Measurements from ENCODE around the gene TMOD3. TPM values are rescaled to one million over a fixed set of nuclear protein-coding genes. Genes with fewer than 3 reads are reported as not detected.

Gene TMOD3
- total RNA-seq, 6 donors from 2014 or later = 40.4 to 81.6 (median 72.7) TPM

GRCh38 chr15:51907136-51907862, 77.8 kb downstream of the TMOD3 start:
- H3K4me3 ChIP-seq = no peak overlapping the region
- H3K4me1 ChIP-seq = no peaks in the 10 kb centered on the region
- ATAC-seq (ENCODE audit: low FRiP score in 2 of 2) (peak; percentile 56 to 94), DNase-seq (peak in 1 of 2 donors; percentile 78)
- H3K27ac ChIP-seq = peak overlapping the region in 1 of 4 donors; percentile 26
- peaks cover 0 to 74% (median 9%) of the 10 kb centered on the region in 4 donors for H3K36me3 ChIP-seq
- TF ChIP-seq, protein P1, sequence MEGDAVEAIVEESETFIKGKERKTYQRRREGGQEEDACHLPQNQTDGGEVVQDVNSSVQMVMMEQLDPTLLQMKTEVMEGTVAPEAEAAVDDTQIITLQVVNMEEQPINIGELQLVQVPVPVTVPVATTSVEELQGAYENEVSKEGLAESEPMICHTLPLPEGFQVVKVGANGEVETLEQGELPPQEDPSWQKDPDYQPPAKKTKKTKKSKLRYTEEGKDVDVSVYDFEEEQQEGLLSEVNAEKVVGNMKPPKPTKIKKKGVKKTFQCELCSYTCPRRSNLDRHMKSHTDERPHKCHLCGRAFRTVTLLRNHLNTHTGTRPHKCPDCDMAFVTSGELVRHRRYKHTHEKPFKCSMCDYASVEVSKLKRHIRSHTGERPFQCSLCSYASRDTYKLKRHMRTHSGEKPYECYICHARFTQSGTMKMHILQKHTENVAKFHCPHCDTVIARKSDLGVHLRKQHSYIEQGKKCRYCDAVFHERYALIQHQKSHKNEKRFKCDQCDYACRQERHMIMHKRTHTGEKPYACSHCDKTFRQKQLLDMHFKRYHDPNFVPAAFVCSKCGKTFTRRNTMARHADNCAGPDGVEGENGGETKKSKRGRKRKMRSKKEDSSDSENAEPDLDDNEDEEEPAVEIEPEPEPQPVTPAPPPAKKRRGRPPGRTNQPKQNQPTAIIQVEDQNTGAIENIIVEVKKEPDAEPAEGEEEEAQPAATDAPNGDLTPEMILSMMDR (IDR thresholded peaks at IDR 0.05) = peak in 3 of 6 experiments; percentile 20 to 43 (median 26)
- peak in 1 of 4 donors; percentile 26 for TF ChIP-seq EP300 (IDR thresholded peaks at IDR 0.05)
- TF ChIP-seq POLR2A (IDR thresholded peaks at IDR 0.05) = no peak
- TF ChIP-seq POLR2AphosphoS5 (IDR thresholded peaks at IDR 0.05) = peak in 1 of 2 donors; percentile 50
- WGBS, 2 donors = 78 to 84% methylated on average over 8 of the region's 8 CpGs
- H3K9me3 ChIP-seq = no peaks in the 10 kb centered on the region
- no peaks in the 10 kb centered on the region for H3K27me3 ChIP-seq

- no peaks in the 10 kb centered on the region for H3K27me3 ChIP-seq
- no peak for ATAC-seq (ENCODE audit: low FRiP score in 2 of 2)
- H3K9me3 ChIP-seq = no peaks in the 10 kb centered on the region
- H3K27ac ChIP-seq = peak overlapping the region in 1 of 4 donors; percentile 26
- no peak overlapping the region for H3K4me3 ChIP-seq
- WGBS, 2 donors = 100% methylated on average over 1 of the region's 1 CpG
- TF ChIP-seq POLR2AphosphoS5 (IDR thresholded peaks at IDR 0.05) (no peak), POLR2A (IDR thresholded peaks at IDR 0.05) (no peak), EP300 (IDR thresholded peaks at IDR 0.05) (no peak)
- TF ChIP-seq, protein P1 (IDR thresholded peaks at IDR 0.05) = no peak
- peaks cover 0 to 75% (median 5%) of the 10 kb centered on the region in 4 donors for H3K36me3 ChIP-seq
- H3K4me1 ChIP-seq = no peaks in the 10 kb centered on the region
- DNase-seq = no peak
Observed at GRCh38 chr15:51908316-51908715, 78.9 kb downstream of the TMOD3 start.

- no peak for ATAC-seq (ENCODE audit: low FRiP score in 2 of 2)
- Histone ChIP-seq H3K4me1 (no peaks in the 10 kb centered on the region), H3K9me3 (no peaks in the 10 kb centered on the region), H3K27ac (no peak overlapping the region), H3K4me3 (no peak overlapping the region), H3K36me3 (peaks cover 0 to 78% (median 6%) of the 10 kb centered on the region in 4 donors), H3K27me3 (no peaks in the 10 kb centered on the region)
- no peak for DNase-seq
- 64 to 82% methylated on average over 2 of the region's 2 CpGs for WGBS, 2 donors
- no peak for TF ChIP-seq EP300 (IDR thresholded peaks at IDR 0.05)
- TF ChIP-seq, protein P1 (IDR thresholded peaks at IDR 0.05) = no peak
- TF ChIP-seq POLR2A (IDR thresholded peaks at IDR 0.05) = no peak
- no peak for TF ChIP-seq POLR2AphosphoS5 (IDR thresholded peaks at IDR 0.05)
Observed at GRCh38 chr15:51909584-51909983, 80.1 kb downstream of the TMOD3 start.

- no peak for DNase-seq
- TF ChIP-seq POLR2A (IDR thresholded peaks at IDR 0.05) (no peak), POLR2AphosphoS5 (IDR thresholded peaks at IDR 0.05) (no peak), EP300 (IDR thresholded peaks at IDR 0.05) (no peak)
- TF ChIP-seq, protein P1 (IDR thresholded peaks at IDR 0.05) = no peak
- no peak for ATAC-seq (ENCODE audit: low FRiP score in 2 of 2)
- no peak overlapping the region for H3K27ac ChIP-seq
- H3K36me3 ChIP-seq = peaks cover 7 to 90% (median 13%) of the 10 kb centered on the region in 4 donors
- H3K9me3 ChIP-seq = no peaks in the 10 kb centered on the region
- H3K4me3 ChIP-seq = no peak overlapping the region
- WGBS, 2 donors = 92 to 96% methylated on average over 3 of the region's 3 CpGs
- no peaks in the 10 kb centered on the region for H3K4me1 ChIP-seq
- no peaks in the 10 kb centered on the region for H3K27me3 ChIP-seq
Observed at GRCh38 chr15:51912528-51912927, 83.1 kb downstream of the TMOD3 start.
